Prostate gland (tissue), 2 donors: ENCODE measurements around the gene ZAR1.

Experiments used
- POLR2A ChIP-seq: fragments of 450-650 bp; IDR thresholded peaks from one replicate; pipeline ENCODE4 v1.6.1; 2016; ENCODE audit warnings: antibody characterized with exemption, mild to moderate bottlenecking
- TF ChIP-seq, protein P1 (sequence below), 4 experiments: fragments of 200-600 bp in 2 of 4; fragments of 450-650 bp in 2 of 4; sonication (generic) in 2 of 4; IDR thresholded peaks; 1 replicate in 3 of 4; 2 replicates in 1 of 4; pipeline ENCODE4 v1.5.1; 2016 to 2019; ENCODE audit warnings: antibody characterized with exemption in 4 of 4, mild to moderate bottlenecking in 2 of 4, moderate library complexity in 2 of 4

- TF ChIP-seq, protein P1, sequence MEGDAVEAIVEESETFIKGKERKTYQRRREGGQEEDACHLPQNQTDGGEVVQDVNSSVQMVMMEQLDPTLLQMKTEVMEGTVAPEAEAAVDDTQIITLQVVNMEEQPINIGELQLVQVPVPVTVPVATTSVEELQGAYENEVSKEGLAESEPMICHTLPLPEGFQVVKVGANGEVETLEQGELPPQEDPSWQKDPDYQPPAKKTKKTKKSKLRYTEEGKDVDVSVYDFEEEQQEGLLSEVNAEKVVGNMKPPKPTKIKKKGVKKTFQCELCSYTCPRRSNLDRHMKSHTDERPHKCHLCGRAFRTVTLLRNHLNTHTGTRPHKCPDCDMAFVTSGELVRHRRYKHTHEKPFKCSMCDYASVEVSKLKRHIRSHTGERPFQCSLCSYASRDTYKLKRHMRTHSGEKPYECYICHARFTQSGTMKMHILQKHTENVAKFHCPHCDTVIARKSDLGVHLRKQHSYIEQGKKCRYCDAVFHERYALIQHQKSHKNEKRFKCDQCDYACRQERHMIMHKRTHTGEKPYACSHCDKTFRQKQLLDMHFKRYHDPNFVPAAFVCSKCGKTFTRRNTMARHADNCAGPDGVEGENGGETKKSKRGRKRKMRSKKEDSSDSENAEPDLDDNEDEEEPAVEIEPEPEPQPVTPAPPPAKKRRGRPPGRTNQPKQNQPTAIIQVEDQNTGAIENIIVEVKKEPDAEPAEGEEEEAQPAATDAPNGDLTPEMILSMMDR (IDR thresholded peaks at IDR 0.05) = no peak
- no peak for TF ChIP-seq POLR2A
Observed at GRCh38 chr4:48481581-48481980, 8.5 kb upstream of the ZAR1 start.
